Epithelial cell of proximal tubule (primary cell): ENCODE data around the gene PTPRCAP. TPM values are rescaled to one million over a fixed set of nuclear protein-coding genes. Genes with fewer than 3 reads are reported as not detected.

Source experiments
- DNase-seq: peaks from one replicate; pipeline ENCODE4 v3.0.0-alpha.2; 2011; ENCODE audit warnings: low read depth
- H3K4me3 ChIP-seq: 2 replicates; pipeline ENCODE4 v1.5.1; 2011; ENCODE audit warnings: low read depth, mild to moderate bottlenecking, low read length
- total RNA-seq: library from RNA; depleted of rRNA; stranded (reverse); fragments of >200 nt; gene quantifications from 2 replicates; pipeline ENCODE4 v1.2.3, GENCODE V29; 2015
- TF ChIP-seq, protein P1 (sequence below): conservative IDR thresholded peaks from 2 replicates; pipeline ENCODE4 v1.5.1; 2012; ENCODE audit warnings: low read depth, mild to moderate bottlenecking, low read length

PTPRCAP gene
- total RNA-seq, 1 donor from 2014 or later: 3.6 TPM

DNA sequence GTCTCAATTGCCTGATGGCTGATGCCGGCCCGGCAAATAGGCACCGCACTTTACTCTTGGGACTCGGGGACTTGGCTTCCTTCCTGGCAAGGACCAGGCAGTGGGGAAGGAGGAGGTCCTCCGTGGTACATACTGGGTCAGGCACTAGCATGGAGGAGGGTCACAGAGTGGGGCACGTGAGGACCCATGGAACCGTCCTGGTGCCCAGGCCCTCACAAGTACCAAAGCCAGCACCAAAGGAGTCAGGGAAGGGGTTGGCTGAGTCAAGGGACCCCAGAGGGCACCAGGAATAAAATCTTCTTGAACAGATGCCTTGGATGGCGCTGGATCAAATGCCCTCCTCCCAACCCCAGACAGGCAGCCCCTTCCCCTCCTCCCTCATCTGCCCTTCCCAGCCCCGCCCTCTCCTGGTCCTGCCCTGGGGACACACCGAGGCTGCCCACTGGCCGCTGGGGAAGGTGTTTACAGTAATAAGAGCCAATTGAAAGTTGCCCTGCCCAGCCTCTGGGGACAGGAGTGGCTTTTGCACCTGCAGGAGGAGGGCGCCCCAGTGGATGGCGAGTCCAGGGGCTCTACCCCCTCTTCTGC is 27.6 kb downstream of the PTPRCAP start:
- TF ChIP-seq, protein P1, sequence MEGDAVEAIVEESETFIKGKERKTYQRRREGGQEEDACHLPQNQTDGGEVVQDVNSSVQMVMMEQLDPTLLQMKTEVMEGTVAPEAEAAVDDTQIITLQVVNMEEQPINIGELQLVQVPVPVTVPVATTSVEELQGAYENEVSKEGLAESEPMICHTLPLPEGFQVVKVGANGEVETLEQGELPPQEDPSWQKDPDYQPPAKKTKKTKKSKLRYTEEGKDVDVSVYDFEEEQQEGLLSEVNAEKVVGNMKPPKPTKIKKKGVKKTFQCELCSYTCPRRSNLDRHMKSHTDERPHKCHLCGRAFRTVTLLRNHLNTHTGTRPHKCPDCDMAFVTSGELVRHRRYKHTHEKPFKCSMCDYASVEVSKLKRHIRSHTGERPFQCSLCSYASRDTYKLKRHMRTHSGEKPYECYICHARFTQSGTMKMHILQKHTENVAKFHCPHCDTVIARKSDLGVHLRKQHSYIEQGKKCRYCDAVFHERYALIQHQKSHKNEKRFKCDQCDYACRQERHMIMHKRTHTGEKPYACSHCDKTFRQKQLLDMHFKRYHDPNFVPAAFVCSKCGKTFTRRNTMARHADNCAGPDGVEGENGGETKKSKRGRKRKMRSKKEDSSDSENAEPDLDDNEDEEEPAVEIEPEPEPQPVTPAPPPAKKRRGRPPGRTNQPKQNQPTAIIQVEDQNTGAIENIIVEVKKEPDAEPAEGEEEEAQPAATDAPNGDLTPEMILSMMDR: no peak

DNA sequence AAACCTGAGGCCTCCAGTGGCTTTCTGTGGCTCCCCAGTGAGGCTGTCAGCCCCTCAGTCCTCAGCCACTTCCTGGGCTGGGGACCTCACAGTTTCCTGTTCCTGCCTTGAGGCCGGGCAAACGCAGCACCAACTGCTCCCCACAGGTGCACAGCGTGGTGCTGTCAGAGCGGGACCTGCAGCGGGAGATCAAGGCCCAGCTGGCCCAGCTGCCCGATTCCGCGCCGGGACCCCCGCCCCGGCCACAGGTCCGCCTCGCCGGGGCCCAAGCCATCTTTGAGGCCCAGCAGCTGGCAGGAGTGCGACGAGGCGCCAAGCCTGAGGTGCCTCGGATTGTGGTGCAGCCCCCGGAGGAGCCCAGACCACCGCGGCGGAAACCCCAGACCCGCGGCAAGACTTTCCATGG is 28.2 kb downstream of the PTPRCAP start:
- H3K4me3 ChIP-seq: no peak overlapping the region
- TF ChIP-seq, protein P1: no peak
- DNase-seq: no peak

More for the DNA sequence above, 27.6 kb downstream of the PTPRCAP start:
- no peak for DNase-seq
- no peak overlapping the region for H3K4me3 ChIP-seq

DNA sequence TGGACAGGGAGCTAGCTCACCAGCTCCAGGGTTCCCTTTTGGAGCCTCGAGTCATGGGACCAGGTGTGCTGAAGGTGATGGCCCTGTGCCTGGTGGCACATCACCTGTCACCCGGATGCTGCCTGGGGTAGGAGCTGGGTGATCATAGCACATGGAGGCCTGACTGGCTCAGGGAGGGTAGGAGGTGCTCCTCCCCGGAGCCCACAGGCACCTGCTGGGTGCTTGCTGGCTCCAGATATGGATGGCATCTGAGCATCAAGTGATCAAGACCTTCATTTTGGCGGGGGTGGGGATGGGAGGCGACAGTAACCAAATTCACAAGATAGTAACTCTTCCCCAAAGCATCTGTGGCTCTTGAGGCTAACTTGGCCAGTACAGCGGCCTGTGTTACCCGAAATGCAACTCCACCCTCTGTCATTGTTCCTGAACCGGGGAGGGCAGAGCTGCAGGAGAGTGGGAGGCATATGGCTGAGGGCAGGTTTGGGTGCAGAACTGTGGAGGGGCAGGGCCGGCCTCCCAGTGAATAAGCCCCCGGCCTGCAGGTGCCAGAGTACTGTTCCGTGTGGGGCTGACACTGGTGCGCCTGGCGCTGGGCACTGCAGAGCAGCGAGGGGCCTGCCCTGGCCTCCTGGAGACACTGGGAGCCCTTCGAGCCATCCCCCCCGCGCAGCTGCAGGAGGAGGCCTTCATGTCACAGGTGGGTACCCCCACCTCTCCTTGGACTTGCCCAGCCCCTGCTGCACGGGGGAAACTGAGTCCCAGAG is 28.9 kb downstream of the PTPRCAP start:
- H3K4me3 ChIP-seq: no peak overlapping the region
- TF ChIP-seq, protein P1: no peak
- no peak for DNase-seq

DNA sequence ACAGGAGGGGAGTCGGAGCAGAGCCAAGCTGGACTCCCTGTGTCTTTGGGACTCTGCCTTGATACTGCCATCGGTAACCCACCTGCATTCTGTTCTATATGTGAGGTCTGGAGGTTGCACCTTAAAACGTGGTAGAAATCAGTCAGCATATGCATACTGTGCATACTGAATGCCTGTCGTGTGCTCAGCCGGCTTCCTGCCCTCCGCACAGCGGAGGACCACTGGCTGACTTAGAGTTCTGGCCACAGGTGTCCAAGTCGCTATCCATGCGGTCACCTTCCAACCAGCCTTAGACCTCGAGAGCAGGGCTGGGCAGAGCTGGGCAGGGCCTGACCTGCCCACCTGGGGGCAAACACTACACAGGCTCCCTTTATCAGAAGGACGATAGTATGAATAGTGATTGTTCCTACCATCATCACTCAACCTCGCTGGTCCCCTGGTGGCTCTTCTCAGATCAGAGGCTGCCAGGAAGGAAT is 29.8 kb downstream of the PTPRCAP start:
- TF ChIP-seq, protein P1: no peak
- H3K4me3 ChIP-seq: no peak overlapping the region
- no peak for DNase-seq

DNA sequence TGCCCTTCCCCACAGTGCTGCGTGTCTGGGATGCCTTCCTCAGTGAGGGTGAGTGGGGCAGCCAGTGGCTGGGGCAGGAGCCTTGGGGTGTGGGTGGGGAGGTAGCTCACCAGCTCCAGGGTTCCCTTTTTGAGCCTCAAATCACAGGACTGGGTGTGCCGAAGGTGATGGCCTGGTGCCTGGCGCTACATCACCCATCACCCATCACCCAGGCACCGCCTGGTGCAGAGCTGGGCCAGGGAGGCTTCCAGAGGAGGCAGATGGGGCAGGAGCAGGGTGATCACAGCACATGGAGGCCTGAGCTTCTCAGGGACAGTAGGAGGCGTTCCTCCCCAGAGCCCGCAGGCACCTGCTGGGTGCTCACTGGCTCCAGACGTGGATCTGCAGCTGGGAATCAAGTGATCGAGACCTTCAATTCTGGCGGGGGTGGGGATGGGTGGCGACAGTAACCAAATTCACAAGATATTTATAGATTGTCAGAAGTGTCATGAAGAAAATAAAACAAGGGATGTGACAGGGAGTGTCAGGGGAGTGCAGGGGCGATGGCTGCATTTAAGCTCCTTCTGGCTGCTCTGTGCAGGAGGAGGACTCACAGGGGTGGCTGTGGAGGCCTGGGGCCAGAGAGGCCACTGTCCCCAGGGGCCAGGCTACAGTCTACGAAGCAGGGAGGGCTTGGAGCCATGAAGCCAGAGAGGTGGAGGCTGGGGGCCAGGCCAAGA is 30.4 kb downstream of the PTPRCAP start:
- no peak for DNase-seq
- TF ChIP-seq, protein P1: no peak
- H3K4me3 ChIP-seq: no peak overlapping the region

DNA sequence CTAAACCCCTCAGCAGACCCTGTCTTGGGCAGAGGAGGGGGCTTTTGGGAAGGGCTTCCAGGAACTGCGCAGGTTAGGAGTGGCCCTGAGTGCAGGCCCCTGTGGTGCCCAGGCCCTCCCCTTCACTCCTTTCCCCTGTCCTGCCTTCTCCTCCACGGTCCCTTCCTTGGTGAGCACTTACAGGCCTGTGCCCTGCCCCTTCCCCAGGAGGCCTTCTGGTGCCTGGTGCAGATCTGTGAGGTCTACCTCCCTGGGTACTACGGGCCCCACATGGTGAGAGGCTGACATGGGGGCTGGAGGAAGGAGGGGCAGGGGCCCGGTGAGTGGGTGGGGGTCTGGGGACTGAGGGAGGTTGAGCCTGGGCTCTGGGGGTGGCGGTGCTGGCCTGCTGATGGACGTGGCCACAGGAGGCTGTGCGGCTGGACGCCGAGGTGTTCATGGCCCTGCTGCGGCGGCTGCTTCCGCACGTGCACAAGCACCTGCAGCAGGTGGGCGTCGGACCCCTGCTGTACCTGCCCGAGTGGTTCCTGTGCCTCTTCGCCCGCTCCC is 31.0 kb downstream of the PTPRCAP start:
- H3K4me3 ChIP-seq: no peak overlapping the region
- TF ChIP-seq, protein P1: no peak
- no peak for DNase-seq
